GM19468 (cell line): Measurements from ENCODE around the gene DOCK1.
"Not testable (repeated sequence)": the region's sequence is repeated elsewhere in the genome, so short reads cannot be mapped to it uniquely, and the experiment has no call there.

Source experiments
- ATAC-seq: cut with Tn5 transposase; IDR thresholded peaks from one replicate; pipeline ENCODE4 v1.9.1; 2021; ENCODE audit warnings: mild to moderate bottlenecking, moderate library complexity, moderate number of reproducible peaks; ENCODE audit not compliant: unreplicated experiment; ENCODE audit errors: extremely low read depth

Gene DOCK1

GRCh38 chr10:127290850-127291249 lies 385.6 kb downstream of the DOCK1 start:
- ATAC-seq, result no peak

DNA sequence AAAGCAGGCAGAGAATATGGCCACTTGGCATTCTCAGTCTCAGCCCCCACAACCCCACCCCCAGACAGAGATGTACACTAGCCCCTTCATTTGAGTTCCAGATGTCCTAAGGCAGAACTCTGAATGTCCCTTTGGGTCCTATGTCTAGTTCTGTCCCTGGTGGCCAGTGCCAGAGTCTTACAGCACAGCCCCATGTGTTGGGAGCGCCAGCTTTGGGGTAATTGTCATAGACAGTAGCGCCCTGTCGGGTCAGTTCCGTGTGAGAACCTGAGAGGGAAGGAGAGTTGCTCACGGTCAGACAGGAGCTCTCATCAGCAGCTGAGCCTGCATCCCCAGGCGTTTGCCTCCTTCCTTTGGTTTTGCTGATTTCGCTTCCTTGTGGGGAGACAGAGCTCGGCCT lies 386.1 kb downstream of the DOCK1 start:
- no peak for ATAC-seq

GRCh38 chr10:127292888-127293287 lies 387.7 kb downstream of the DOCK1 start:
- ATAC-seq, result no peak

DNA sequence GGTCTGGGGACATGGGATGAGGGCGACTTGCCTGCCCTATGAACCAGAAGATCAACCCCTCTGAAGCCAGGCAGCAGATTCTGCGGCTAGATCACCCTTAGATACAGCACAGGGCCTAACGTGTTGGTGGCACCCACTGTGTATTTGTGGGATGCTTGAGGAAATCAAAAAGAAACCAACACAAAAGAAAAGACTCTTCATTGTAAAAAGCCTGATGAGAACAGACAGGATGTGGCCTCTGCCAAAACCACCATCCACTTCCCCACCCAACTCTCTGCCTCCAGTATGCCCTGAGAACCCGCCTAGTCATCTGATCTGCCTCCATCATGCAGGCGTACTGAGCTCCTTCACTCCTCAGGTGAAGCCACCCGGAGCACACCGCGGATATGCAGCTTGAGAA lies 388.4 kb downstream of the DOCK1 start:
- ATAC-seq, result no peak

GRCh38 chr10:127296696-127297095 lies 391.5 kb downstream of the DOCK1 start:
- ATAC-seq, result no peak

DNA sequence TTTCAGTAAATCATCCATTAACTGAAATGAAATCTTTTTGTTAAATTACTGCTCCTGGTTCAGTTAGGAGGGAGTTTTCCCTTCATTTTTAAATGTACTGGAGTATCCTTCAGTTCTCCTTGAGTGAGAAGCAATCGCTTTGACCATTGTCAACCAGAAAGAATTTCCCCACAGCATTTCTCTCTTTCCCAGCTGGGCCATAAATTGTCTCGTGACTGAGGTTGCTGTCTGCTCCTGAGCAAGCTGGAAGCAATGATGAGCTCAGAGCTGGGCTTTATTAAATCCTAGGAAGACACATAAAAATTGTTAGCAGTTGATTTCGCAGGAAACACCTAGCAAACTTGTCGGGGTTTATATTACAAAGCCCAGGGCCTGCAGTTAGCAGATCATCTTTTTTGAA lies 393.2 kb downstream of the DOCK1 start:
- no peak for ATAC-seq

GRCh38 chr10:127299192-127299591 lies 394.0 kb downstream of the DOCK1 start:
- ATAC-seq, result not testable (repeated sequence)

DNA sequence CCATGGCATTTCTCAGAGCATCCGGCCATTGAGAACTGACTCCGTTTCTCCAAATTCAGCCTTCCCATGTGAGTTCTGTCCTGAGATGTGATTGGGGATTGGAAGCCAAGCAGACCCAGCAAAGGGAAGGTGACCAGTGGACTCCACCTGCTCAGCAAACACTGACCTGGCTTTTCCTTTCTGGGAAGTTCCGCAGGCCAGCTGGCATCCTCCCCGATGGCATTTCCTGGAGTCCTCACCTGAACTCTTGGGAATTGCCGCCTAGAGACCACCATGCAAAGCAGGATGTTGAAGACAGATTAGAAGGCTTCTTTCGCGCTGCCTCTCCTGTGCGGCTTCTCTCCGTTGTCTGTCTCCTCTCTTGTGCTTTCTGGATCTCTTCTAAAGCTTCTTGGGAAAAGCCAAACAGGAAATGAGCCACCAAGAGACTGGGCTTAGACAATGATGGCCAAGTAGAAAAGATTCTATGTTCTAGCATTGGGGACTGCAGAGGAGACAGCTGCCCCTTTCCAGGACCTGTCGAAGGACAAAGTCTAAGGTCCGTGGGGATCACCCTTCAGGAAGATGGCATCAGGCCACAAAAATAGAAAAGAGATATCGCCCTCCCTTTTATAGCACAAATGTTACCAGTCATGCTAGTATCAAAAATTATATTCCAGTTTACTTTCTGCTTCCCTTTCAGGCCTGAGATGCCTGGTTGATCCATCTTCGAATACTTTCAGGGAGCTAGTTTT lies 394.9 kb downstream of the DOCK1 start:
- ATAC-seq, result no peak

- ATAC-seq, result no peak
Measured at GRCh38 chr10:127300868-127301321, 395.7 kb downstream of the DOCK1 start.

- no peak for ATAC-seq
Measured at GRCh38 chr10:127302343-127302742, 397.1 kb downstream of the DOCK1 start.

DNA sequence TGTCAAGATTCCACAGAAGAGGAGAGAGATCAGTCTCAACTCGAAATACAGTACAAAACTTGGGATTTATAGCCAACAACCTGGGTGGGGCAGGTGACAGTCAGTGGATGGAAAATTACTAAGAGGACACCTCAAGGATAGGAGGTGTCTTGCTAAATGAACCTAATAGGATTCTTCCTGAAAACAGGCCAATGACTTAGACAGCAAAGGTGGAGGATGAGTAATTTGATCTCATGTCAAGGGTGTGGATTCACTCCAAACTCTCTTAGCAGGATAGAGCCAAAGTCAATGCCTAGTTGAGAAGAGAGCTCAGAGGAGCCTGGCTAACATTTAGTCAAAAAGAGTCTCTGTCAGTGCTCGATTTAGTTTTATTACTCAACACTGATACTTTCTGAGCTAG lies 397.9 kb downstream of the DOCK1 start:
- ATAC-seq, result no peak

DNA sequence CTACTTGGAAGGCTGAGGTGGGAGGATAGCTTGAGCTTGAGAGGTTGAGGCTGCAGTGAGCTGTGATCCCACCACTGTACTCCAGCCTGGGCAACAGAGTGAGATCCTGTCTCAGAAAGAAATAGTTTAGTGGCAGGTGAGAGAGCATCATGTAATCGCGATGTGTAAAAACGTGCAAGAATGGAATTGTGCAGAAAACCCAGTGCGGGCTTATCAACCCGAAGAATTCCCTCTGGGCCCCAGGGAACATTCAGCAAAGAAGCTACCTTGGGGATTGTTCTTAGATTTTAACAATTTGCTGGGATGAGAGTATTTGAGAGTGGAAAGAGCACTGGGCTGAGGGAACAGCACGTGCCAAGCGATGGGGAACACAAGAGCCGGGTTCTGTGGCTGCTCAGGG lies 398.5 kb downstream of the DOCK1 start:
- ATAC-seq, result no peak

- no peak for ATAC-seq
Measured at GRCh38 chr10:127306479-127306878, 401.3 kb downstream of the DOCK1 start.

GRCh38 chr10:127307338-127307737 lies 402.1 kb downstream of the DOCK1 start:
- ATAC-seq, result no peak

GRCh38 chr10:127308031-127308430 lies 402.8 kb downstream of the DOCK1 start:
- no peak for ATAC-seq

- not testable (repeated sequence) for ATAC-seq
Measured at GRCh38 chr10:127309619-127310018, 404.4 kb downstream of the DOCK1 start.

DNA sequence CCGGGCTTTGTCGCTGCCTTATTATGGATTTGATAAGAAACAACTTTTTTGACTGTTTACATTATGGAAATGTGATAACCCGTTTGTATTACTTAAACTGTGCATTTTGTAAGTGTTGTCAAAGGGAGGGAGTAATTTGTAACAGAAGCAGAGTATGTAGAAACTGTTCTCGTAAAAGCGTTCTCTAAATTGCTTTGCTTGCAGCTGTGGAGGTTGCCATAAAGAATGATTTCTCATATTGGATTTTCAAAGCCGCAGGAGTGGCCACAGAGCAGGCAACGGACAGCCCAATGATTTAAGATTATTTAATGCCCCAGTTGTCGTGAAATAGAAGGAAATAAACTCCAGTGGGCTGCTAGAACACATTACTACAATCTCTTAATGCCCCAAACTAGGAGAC lies 405.2 kb downstream of the DOCK1 start:
- no peak for ATAC-seq

GRCh38 chr10:127310923-127311322 lies 405.7 kb downstream of the DOCK1 start:
- no peak for ATAC-seq

GRCh38 chr10:127313996-127314700 lies 408.9 kb downstream of the DOCK1 start:
- no peak for ATAC-seq

DNA sequence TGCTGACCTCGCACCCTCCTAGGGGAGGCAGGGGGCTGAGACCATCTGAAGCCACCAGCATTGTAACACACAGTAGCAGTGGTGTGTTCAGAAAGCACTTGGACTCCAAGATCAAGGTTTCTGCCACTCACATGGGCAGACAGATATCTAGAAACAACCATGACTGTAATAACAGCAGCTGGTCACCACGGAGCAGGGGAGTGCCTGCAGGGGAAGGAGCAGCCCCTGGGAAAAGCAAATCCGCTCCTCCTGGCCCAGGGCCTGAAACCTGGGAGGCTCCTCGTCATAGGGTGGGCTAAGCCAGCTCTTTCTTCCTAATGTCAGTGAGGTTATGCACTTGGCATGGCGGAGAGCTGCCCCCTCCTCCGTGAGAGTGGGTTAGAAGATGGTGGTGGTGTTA lies 409.6 kb downstream of the DOCK1 start:
- no peak for ATAC-seq

GRCh38 chr10:127315888-127316287 lies 410.7 kb downstream of the DOCK1 start:
- ATAC-seq, result no peak

DNA sequence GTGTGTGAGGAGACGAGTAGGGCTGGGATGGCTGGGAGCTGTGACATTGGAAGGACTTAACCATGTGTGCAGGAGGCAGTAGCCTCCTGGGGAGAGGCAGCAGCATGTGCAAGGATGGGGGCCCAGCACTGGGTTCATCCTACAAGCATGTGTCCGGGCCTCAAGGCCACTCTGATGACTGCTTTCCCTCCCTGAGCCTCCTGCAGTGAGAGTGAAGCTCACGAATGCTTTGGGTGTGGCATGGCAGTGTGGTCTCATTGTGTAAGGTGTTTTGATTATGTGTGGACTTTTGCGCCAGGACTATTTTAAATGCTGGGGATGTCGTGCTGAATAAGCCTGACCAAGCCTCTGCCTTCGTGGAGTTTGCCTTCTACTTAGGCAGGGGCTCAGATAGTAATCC lies 413.2 kb downstream of the DOCK1 start:
- ATAC-seq, result no peak
